Measurements from ENCODE around the gene RPL22L1.

GRCh38 chr3:170893895-170894294 is 23.9 kb upstream of the RPL22L1 start:
- TF ChIP-seq, protein P1, sequence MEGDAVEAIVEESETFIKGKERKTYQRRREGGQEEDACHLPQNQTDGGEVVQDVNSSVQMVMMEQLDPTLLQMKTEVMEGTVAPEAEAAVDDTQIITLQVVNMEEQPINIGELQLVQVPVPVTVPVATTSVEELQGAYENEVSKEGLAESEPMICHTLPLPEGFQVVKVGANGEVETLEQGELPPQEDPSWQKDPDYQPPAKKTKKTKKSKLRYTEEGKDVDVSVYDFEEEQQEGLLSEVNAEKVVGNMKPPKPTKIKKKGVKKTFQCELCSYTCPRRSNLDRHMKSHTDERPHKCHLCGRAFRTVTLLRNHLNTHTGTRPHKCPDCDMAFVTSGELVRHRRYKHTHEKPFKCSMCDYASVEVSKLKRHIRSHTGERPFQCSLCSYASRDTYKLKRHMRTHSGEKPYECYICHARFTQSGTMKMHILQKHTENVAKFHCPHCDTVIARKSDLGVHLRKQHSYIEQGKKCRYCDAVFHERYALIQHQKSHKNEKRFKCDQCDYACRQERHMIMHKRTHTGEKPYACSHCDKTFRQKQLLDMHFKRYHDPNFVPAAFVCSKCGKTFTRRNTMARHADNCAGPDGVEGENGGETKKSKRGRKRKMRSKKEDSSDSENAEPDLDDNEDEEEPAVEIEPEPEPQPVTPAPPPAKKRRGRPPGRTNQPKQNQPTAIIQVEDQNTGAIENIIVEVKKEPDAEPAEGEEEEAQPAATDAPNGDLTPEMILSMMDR (IDR thresholded peaks at IDR 0.05): no peak
- no peak for TF ChIP-seq POLR2A (IDR thresholded peaks at IDR 0.05)

Measured in vagina (tissue), 2 donors.